Heart left ventricle (tissue), 16 donors: Measurements from ENCODE around the gene IKZF1. TPM values are rescaled to one million over a fixed set of nuclear protein-coding genes. Genes with fewer than 3 reads are reported as not detected.
A peak's percentile ranks its signal among the peaks of the same experiment; 100 is the strongest.

Source experiments
- ATAC-seq, 4 donors: fragments of 200-7000 bp; cut with Tn5 transposase; one replicate each; pipeline ENCODE4 v1.9.1; 2020 to 2022; ENCODE audit warnings: moderate library complexity in 4 of 4, mild to moderate bottlenecking in 3 of 4, moderate number of reproducible peaks in 1 of 4
- DNase-seq, 5 donors: peaks; one replicate each; pipeline ENCODE4 v3.0.0-alpha.2; 2020
- H3K27ac ChIP-seq, 12 donors: fragments of 200-600 bp; sonication (generic) in 4 of 12; one replicate each; pipeline versions ENCODE4 v1.5.0 to v1.8.0; 2016 to 2022; ENCODE audit warnings: mild to moderate bottlenecking in 2 of 12
- H3K27me3 ChIP-seq, 9 donors: fragments of 200-600 bp; sonication (generic) in 2 of 9; one replicate each; pipeline versions ENCODE4 v1.5.1 to v1.8.0; 2016 to 2022; ENCODE audit warnings: mild to moderate bottlenecking in 3 of 9
- H3K36me3 ChIP-seq, 9 donors: fragments of 200-600 bp; sonication (generic) in 2 of 9; one replicate each; pipeline versions ENCODE4 v1.5.0 to v1.8.0; 2018 to 2022; ENCODE audit warnings: mild to moderate bottlenecking in 2 of 9
- H3K4me1 ChIP-seq, 12 donors: fragments of 200-600 bp; sonication (generic) in 4 of 12; one replicate each; pipeline versions ENCODE4 v1.5.0 to v1.8.0; 2016 to 2022; ENCODE audit warnings: mild to moderate bottlenecking in 3 of 12
- H3K4me3 ChIP-seq, 12 donors: fragments of 200-600 bp; sonication (generic) in 4 of 12; one replicate each; pipeline versions ENCODE4 v1.5.0 to v1.8.0; 2017 to 2022; ENCODE audit warnings: mild to moderate bottlenecking in 9 of 12, moderate library complexity in 4 of 12
- H3K9me3 ChIP-seq, 12 donors: fragments of 200-600 bp; sonication (generic) in 4 of 12; one replicate each; pipeline versions ENCODE4 v1.5.0 to v1.8.0; 2016 to 2022; ENCODE audit warnings: mild to moderate bottlenecking in 1 of 12
- CTCF ChIP-seq, 12 donors: fragments of 200-600 bp; sonication (generic) in 4 of 12; IDR thresholded peaks; one replicate each; pipeline versions ENCODE4 v1.5.0 to v1.8.0; 2018 to 2022; ENCODE audit warnings: antibody characterized with exemption in 12 of 12, mild to moderate bottlenecking in 5 of 12
- POLR2A ChIP-seq, 2 donors: fragments of 450-650 bp; IDR thresholded peaks; one replicate each; pipeline ENCODE4 v1.6.1; 2017; ENCODE audit warnings: antibody characterized with exemption in 2 of 2, mild to moderate bottlenecking in 2 of 2, moderate library complexity in 2 of 2
- WGBS, 4 donors: extraction: QIAGEN DNeasy Blood & Tissue Kit in 2 of 4; methylation state at CpG; one replicate each; pipeline versions ENCODE4 v1.1.5 to v1.1.7; 2013 to 2018; 5-methylcytosine and 5-hydroxymethylcytosine counted together
- intact Hi-C, 10 donors: fragments of 100-400 bp; cut with DNase I; formaldehyde crosslinking; loops; one replicate each; pipeline versions ENCODE4 v1.11.1 to v1.14.2; 2022
- polyA plus RNA-seq, 2 donors: library from polyadenylated mRNA; stranded (reverse); fragments of 200-250 nt; gene quantifications; one replicate each; pipeline ENCODE4 v1.2.3, GENCODE V29; 2013
- total RNA-seq, 9 donors: library from RNA; depleted of rRNA in 2 of 9; stranded (reverse); fragments of >200 nt in 2 of 9; fragmentation: NEBNext Ultra II Directional in 3 of 9; extraction: Animal tissue kit (Norgen Biotek cat#: 25700) in 3 of 9; gene quantifications; one replicate each; pipeline versions ENCODE4 v1.1.0 to v1.2.4, GENCODE V29; 2016 to 2023
- donor health status: ischemic (EF 13 %, LVEDD 7.1; RV severe dilation, severe dysfunction).
- donor health status: healthy with polysubstance abuse.
- donor health status: DM: no; HTN: yes; CAD: no.
- donor health status: DM: no; HTN: no; CAD: no.
- donor health status: ischemic (EF 25% LVEDD 6.9; RV normal size, moderate dysfunction).
- donor health status: ischemic (EF 25% LVEDD 5.7; RV mildly dilated, moderate dysfunction).
- donor health status: healthy.
- donor health status: DM: yes; HTN: yes; CAD: no.
- donor health status: ischemic (EF 35%, LVEDD 5.7; RV mildly dilated, moderate dysfunction).
- donor health status: nonischemic (EF 11% LVEDD 7.7; RV severe dilation, severe dysfunction).
- donor health status: DM: yes; HTN: yes; CAD: no.
- donor health status: PGD.
- donor health status: ischemic (EF 29% LVEDD 5.4; RV normal size, mild dysfunction).
- donor health status: nonischemic (EF 23%, LVEDD 6.1; RV moderate dilation, normal function).

Gene IKZF1
- total and polyA plus RNA-seq, 11 donors = 0.30 to 27.8 (median 2.4) TPM

DNA sequence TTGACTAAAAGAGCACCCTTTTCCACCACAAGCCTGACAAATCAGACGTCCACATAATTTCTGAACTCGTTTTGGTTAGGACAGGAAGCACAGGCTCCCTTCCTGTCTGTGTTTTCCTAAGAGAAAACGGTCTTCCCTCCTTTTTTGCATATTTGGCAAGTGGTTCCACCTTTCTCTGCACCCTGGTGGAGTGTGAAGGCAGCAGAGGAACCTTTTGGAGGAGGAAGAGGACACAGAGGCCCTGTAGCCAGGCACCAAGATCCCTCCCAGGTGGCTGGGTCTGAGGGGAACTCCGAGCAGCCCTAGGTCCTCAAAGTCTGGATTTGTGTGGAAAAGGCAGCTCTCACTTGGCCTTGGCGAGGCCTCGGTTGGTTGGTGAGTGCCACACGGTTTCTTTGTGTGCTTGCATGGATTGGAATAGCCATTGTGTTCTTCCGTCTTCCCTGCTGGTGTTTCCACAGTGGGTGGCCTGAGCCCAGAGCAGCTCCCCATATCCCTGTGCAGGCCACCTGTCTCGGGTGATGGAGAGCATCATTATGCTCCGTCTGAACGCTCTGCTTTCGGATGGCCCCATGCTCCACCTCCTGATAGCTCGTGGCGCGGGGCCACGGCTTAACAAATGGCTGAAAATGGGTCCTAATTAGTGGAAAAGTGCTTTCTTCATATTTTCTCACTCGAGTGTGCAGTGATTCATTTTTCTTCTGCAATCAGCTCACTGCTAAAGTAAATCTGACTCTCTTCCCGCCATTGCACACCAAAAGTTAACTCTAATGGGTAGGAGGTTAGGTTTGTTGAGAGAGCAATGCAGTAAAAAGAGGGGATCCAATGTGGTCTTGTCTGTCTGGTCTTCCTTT is 4.2 kb downstream of the IKZF1 start:
- intact Hi-C loops = loop anchor here in 1 of 10 donors (10.0 kb wide), 1 partner anchor 104 kb away; no protein-coding TSS in a partner anchor
- TF ChIP-seq POLR2A (IDR thresholded peaks at IDR 0.05) = no peak
- no peak for TF ChIP-seq CTCF (IDR thresholded peaks at IDR 0.05)
- H3K27ac ChIP-seq = peak overlapping the region in 2 of 12 donors; percentile 9 to 96
- H3K9me3 ChIP-seq = no peaks in the 10 kb centered on the region
- 73 to 77% (median 75%) methylated on average over 18 of the region's 18 CpGs for WGBS, 4 donors
- H3K36me3 ChIP-seq = no peaks in the 10 kb centered on the region
- ATAC-seq = peak in 1 of 4 donors; percentile 41
- H3K4me1 ChIP-seq = peaks cover 0 to 55% (median 0%) of the 10 kb centered on the region in 12 donors
- H3K4me3 ChIP-seq = peak overlapping the region in 1 of 12 donors; percentile 76
- DNase-seq = no peak
- peaks cover 0 to 60% (median 15%) of the 10 kb centered on the region in 9 donors for H3K27me3 ChIP-seq

DNA sequence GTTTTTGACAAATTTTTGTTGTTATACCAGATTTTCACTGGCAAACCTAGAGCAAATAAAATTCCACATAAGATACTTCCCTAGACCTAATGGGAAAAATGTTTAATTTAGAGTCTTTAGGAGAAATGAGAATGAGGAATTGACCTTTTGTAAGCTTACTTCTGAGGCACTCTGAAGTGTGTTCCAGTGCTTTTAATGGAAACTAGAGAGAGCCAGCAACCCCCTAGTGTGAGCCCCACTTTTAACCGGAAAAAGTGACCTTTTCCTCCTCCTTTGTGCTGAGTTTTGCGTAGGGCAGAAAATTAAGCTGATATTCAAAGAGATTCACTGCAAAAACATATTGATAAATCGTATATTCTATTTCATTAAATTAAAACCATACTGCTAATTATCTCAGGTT is 5.2 kb downstream of the IKZF1 start:
- Histone ChIP-seq H3K4me1 (peaks cover 0 to 64% (median 0%) of the 10 kb centered on the region in 12 donors), H3K9me3 (no peaks in the 10 kb centered on the region), H3K27ac (peak overlapping the region in 2 of 12 donors; percentile 9 to 96), H3K27me3 (peaks cover 0 to 60% (median 12%) of the 10 kb centered on the region in 9 donors), H3K36me3 (no peaks in the 10 kb centered on the region), H3K4me3 (peak overlapping the region in 1 of 12 donors; percentile 76)
- DNase-seq (no peak), ATAC-seq (no peak)
- intact Hi-C loops = loop anchor here in 1 of 10 donors (10.0 kb wide), 1 partner anchor 105 kb away; no protein-coding TSS in a partner anchor
- 66 to 77% (median 75%) methylated on average over 3 of the region's 3 CpGs for WGBS, 4 donors
- no peak for TF ChIP-seq CTCF (IDR thresholded peaks at IDR 0.05)
- TF ChIP-seq POLR2A (IDR thresholded peaks at IDR 0.05) = no peak

GRCh38 chr7:50310361-50310760 is 5.8 kb downstream of the IKZF1 start:
- TF ChIP-seq POLR2A (IDR thresholded peaks at IDR 0.05) = no peak
- TF ChIP-seq CTCF (IDR thresholded peaks at IDR 0.05) = no peak
- no peak for ATAC-seq
- Histone ChIP-seq H3K4me3 (peak overlapping the region in 1 of 12 donors; percentile 76), H3K4me1 (peaks cover 0 to 70% (median 0%) of the 10 kb centered on the region in 12 donors), H3K36me3 (no peaks in the 10 kb centered on the region), H3K9me3 (no peaks in the 10 kb centered on the region), H3K27ac (peak overlapping the region in 1 of 12 donors; percentile 96), H3K27me3 (peaks cover 0 to 55% (median 8%) of the 10 kb centered on the region in 9 donors)
- 75 to 85% (median 80%) methylated on average over 6 of the region's 6 CpGs for WGBS, 4 donors
- intact Hi-C loops = no loop called here
- DNase-seq = no peak

DNA sequence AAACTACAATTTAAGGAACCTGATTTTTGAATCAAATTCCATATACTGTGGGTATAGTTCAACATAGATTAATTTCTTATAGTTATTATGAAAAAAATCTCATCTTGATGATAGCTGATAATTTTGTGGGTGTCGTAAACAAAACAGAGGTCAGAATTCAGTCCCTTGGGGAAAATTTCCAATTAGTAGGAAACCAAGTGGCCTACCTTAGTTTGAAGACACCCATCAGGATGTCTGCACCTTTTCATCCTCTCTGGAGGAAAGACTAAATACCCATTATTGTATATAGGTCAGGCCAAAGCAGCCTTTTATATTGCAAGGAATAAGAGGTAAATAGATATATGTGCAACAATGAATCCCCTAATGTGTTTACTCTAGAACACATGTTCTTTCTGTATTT is 6.4 kb downstream of the IKZF1 start:
- Histone ChIP-seq H3K4me1 (peaks cover 0 to 76% (median 0%) of the 10 kb centered on the region in 12 donors), H3K27me3 (peaks cover 0 to 51% (median 5%) of the 10 kb centered on the region in 9 donors), H3K4me3 (peak overlapping the region in 1 of 12 donors; percentile 76), H3K36me3 (no peaks in the 10 kb centered on the region), H3K27ac (peak overlapping the region in 1 of 12 donors; percentile 96), H3K9me3 (no peaks in the 10 kb centered on the region)
- TF ChIP-seq CTCF (IDR thresholded peaks at IDR 0.05) (no peak), POLR2A (IDR thresholded peaks at IDR 0.05) (no peak)
- WGBS, 4 donors = 91 to 95% (median 94%) methylated on average over 1 of the region's 1 CpG
- intact Hi-C loops = no loop called here
- DNase-seq = no peak
- no peak for ATAC-seq
